Thyroid gland (tissue), 4 donors: ENCODE results near the gene SLC6A12.

Experiments
- POLR2A ChIP-seq, 2 donors: fragments of 450-650 bp; IDR thresholded peaks; one replicate each; pipeline ENCODE4 v1.6.1; 2017; ENCODE audit warnings: antibody characterized with exemption in 2 of 2, mild to moderate bottlenecking in 2 of 2, moderate library complexity in 1 of 2
- TF ChIP-seq, protein P1 (sequence below), 6 experiments: fragments of 200-600 bp in 3 of 6; fragments of 450-650 bp in 3 of 6; sonication (generic) in 3 of 6; IDR thresholded peaks; one replicate each; pipeline ENCODE4 v1.5.1; 2016 to 2019; ENCODE audit warnings: antibody characterized with exemption in 6 of 6, mild to moderate bottlenecking in 2 of 6, inconsistent platforms in 1 of 6, moderate library complexity in 1 of 6

- TF ChIP-seq, protein P1, sequence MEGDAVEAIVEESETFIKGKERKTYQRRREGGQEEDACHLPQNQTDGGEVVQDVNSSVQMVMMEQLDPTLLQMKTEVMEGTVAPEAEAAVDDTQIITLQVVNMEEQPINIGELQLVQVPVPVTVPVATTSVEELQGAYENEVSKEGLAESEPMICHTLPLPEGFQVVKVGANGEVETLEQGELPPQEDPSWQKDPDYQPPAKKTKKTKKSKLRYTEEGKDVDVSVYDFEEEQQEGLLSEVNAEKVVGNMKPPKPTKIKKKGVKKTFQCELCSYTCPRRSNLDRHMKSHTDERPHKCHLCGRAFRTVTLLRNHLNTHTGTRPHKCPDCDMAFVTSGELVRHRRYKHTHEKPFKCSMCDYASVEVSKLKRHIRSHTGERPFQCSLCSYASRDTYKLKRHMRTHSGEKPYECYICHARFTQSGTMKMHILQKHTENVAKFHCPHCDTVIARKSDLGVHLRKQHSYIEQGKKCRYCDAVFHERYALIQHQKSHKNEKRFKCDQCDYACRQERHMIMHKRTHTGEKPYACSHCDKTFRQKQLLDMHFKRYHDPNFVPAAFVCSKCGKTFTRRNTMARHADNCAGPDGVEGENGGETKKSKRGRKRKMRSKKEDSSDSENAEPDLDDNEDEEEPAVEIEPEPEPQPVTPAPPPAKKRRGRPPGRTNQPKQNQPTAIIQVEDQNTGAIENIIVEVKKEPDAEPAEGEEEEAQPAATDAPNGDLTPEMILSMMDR (IDR thresholded peaks at IDR 0.05), result no peak
- no peak for TF ChIP-seq POLR2A (IDR thresholded peaks at IDR 0.05)
Measured at GRCh38 chr12:177336-177979, 36.5 kb downstream of the SLC6A12 start.
